Mesenchymal stem cell (in vitro differentiated cells and primary cell): Measurements from ENCODE around the gene CCDC191.

Source experiments
- DNase-seq: peaks from one replicate; pipeline ENCODE4 v3.0.0-alpha.2; 2013
- H2AFZ ChIP-seq: one replicate; pipeline ENCODE4 v1.6.1; 2013; ENCODE audit warnings: low read depth, mild to moderate bottlenecking, control low read depth, inconsistent platforms, low read length, moderate library complexity
- H2AK5ac ChIP-seq: 2 replicates; pipeline ENCODE4 v1.6.1; 2013; ENCODE audit warnings: low read length, moderate library complexity, mild to moderate bottlenecking, inconsistent platforms; ENCODE audit not compliant: severe bottlenecking
- H2BK120ac ChIP-seq: one replicate; pipeline ENCODE4 v1.6.1; 2013; ENCODE audit warnings: low read depth, mild to moderate bottlenecking, inconsistent platforms, low read length, moderate library complexity
- H2BK12ac ChIP-seq, 2 experiments: one replicate each; pipeline ENCODE4 v1.6.1; 2013; ENCODE audit warnings: inconsistent platforms in 2 of 2, low read length in 2 of 2, mild to moderate bottlenecking in 2 of 2, moderate library complexity in 2 of 2, control low read depth in 1 of 2
- H2BK15ac ChIP-seq: one replicate; pipeline ENCODE4 v1.6.1; 2013; ENCODE audit warnings: mild to moderate bottlenecking, low read depth, inconsistent platforms; ENCODE audit not compliant: poor library complexity, severe bottlenecking
- H2BK5ac ChIP-seq: 2 replicates; pipeline ENCODE4 v1.6.1; 2013; ENCODE audit warnings: low read depth, mild to moderate bottlenecking, low read length, control low read depth, inconsistent platforms; ENCODE audit not compliant: poor library complexity, severe bottlenecking
- H3K14ac ChIP-seq, 2 experiments: one replicate each; pipeline ENCODE4 v1.6.1; 2013; ENCODE audit warnings: inconsistent platforms in 2 of 2, low read length in 2 of 2, control low read depth in 1 of 2, mild to moderate bottlenecking in 1 of 2, moderate library complexity in 1 of 2
- H3K18ac ChIP-seq, 2 experiments: one replicate each; pipeline ENCODE4 v1.6.1; 2013; ENCODE audit warnings: inconsistent platforms in 2 of 2, low read length in 2 of 2, control low read depth in 1 of 2, low read depth in 1 of 2, mild to moderate bottlenecking in 1 of 2
- H3K23ac ChIP-seq, 2 experiments: one replicate each; pipeline ENCODE4 v1.6.1; 2013; ENCODE audit warnings: inconsistent platforms in 2 of 2, low read length in 2 of 2, mild to moderate bottlenecking in 2 of 2, moderate library complexity in 2 of 2, control low read depth in 1 of 2
- H3K27ac ChIP-seq: 2 replicates; pipeline ENCODE4 v1.5.1; 2013; ENCODE audit warnings: mild to moderate bottlenecking, moderate library complexity, low read length, control low read depth, inconsistent platforms; ENCODE audit not compliant: poor library complexity, severe bottlenecking
- H3K27me3 ChIP-seq, 2 experiments: 2 replicates each; pipeline versions ENCODE4 v1.6.1 to v1.7.0; 2013; ENCODE audit warnings: low read length in 2 of 2, mild to moderate bottlenecking in 2 of 2, moderate library complexity in 2 of 2, control low read depth in 1 of 2, inconsistent platforms in 1 of 2; ENCODE audit not compliant: control insufficient read depth in 1 of 2, insufficient read depth in 1 of 2
- H3K36me3 ChIP-seq, 2 experiments: 2 replicates each; pipeline versions ENCODE4 v1.6.1 to v1.7.0; 2013; ENCODE audit warnings: low read length in 2 of 2, control low read depth in 1 of 2, inconsistent platforms in 1 of 2, low read depth in 1 of 2, mild to moderate bottlenecking in 1 of 2; ENCODE audit not compliant: insufficient read depth in 2 of 2, control insufficient read depth in 1 of 2
- H3K4ac ChIP-seq, 2 experiments: one replicate each; pipeline ENCODE4 v1.6.1; 2013; ENCODE audit warnings: inconsistent platforms in 2 of 2, low read length in 2 of 2, mild to moderate bottlenecking in 2 of 2, moderate library complexity in 2 of 2, control low read depth in 1 of 2, low read depth in 1 of 2
- H3K4me1 ChIP-seq: 2 replicates; pipeline ENCODE4 v1.6.1; 2013; ENCODE audit warnings: low read depth, low read length, control low read depth; ENCODE audit not compliant: control insufficient read depth, insufficient read depth
- H3K4me2 ChIP-seq: 2 replicates; pipeline ENCODE4 v1.6.1; 2013; ENCODE audit warnings: low read length, mild to moderate bottlenecking, inconsistent platforms; ENCODE audit not compliant: poor library complexity, severe bottlenecking
- H3K4me3 ChIP-seq, 2 experiments: 2 replicates each; pipeline versions ENCODE4 v1.5.1 to v1.7.0; 2013; ENCODE audit warnings: low read length in 2 of 2, mild to moderate bottlenecking in 2 of 2, control low read depth in 1 of 2, low read depth in 1 of 2; ENCODE audit not compliant: insufficient read depth in 1 of 2
- H3K79me1 ChIP-seq: replicated peaks from 2 replicates; pipeline ENCODE4 v1.6.1; 2013; ENCODE audit warnings: mild to moderate bottlenecking, control low read depth, low read length, inconsistent platforms; ENCODE audit not compliant: poor library complexity, severe bottlenecking
- H3K9ac ChIP-seq: 2 replicates; pipeline ENCODE4 v1.7.0; 2013; ENCODE audit warnings: mild to moderate bottlenecking, low read length, moderate library complexity
- H3K9me3 ChIP-seq: 2 replicates; pipeline ENCODE4 v1.7.0; 2013; ENCODE audit warnings: mild to moderate bottlenecking, low read length; ENCODE audit not compliant: control insufficient read depth
- H4K8ac ChIP-seq: one replicate; pipeline ENCODE4 v1.6.1; 2013; ENCODE audit warnings: inconsistent platforms, mild to moderate bottlenecking, low read length, moderate library complexity
- H4K91ac ChIP-seq: one replicate; pipeline ENCODE4 v1.6.1; 2013; ENCODE audit warnings: mild to moderate bottlenecking, low read length, inconsistent platforms
- WGBS: methylation state at CpG from one replicate; pipeline ENCODE4 v1.1.7; 2013; ENCODE audit warnings: mixed read lengths; 5-methylcytosine and 5-hydroxymethylcytosine counted together

CCDC191 gene

DNA sequence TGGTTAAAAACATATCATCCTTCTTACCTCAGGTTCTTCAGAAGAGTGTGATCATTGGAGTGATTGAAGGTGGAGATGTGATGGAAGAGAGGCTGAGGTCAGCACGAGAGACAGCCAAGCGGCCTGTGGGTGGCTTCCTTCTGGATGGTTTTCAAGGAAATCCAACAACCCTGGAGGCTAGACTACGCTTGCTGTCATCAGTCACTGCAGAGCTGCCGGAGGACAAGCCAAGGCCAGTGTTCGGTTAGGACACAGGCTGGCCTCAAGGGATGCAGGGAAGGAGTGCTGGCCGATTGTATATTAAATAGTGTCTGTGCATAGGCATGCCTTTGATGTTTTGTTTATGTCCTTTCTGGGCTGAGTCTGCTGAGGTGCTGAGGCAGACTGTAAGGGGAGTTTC, 20.4 kb upstream of the CCDC191 start:
- no peak overlapping the region for H3K23ac ChIP-seq
- no peaks in the 10 kb centered on the region for H3K27me3 ChIP-seq
- H3K9ac ChIP-seq = no peak overlapping the region
- no peak for DNase-seq
- H2AFZ ChIP-seq = no peak overlapping the region
- H3K18ac ChIP-seq = no peak overlapping the region
- no peaks in the 10 kb centered on the region for H3K9me3 ChIP-seq
- no peak overlapping the region for H4K91ac ChIP-seq
- H4K8ac ChIP-seq = no peak overlapping the region
- no peak overlapping the region for H2BK5ac ChIP-seq
- peaks cover 16% of the 10 kb centered on the region for H3K79me1 ChIP-seq
- no peak overlapping the region for H3K14ac ChIP-seq
- no peak overlapping the region for H3K4me2 ChIP-seq
- H3K27ac ChIP-seq = no peak overlapping the region
- H2AK5ac ChIP-seq = no peak overlapping the region
- no peak overlapping the region for H3K4me3 ChIP-seq
- peaks cover 22 to 93% of the 10 kb centered on the region in 2 experiments for H3K36me3 ChIP-seq
- WGBS = 94% methylated on average over 6 of the region's 6 CpGs
- no peak overlapping the region for H3K4ac ChIP-seq
- peaks cover 2% of the 10 kb centered on the region for H3K4me1 ChIP-seq
- H2BK12ac ChIP-seq = no peak overlapping the region
- H2BK15ac ChIP-seq = no peak overlapping the region
- no peak overlapping the region for H2BK120ac ChIP-seq

DNA sequence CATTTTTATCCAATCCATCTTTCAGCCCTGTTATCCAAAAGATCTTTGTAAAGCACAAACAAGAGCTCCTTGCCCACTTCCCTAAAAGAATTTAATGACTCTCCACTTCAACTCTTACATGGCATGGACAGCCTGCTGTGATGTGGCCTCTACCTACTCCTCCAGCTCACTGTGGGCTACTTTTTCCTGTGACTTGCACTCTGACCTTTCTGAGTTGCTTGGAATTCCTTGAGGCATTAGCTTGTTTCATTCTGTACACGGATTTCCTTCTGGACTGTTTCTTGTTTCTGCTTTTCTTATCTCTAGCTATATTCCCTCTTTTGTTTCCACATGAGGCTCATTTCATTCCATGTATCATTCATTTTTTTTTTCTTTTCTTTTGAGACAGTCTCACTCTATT, 15.5 kb upstream of the CCDC191 start:
- no peaks in the 10 kb centered on the region for H3K9me3 ChIP-seq
- H3K4ac ChIP-seq = no peak overlapping the region
- H3K18ac ChIP-seq = no peak overlapping the region
- no peak overlapping the region for H2BK15ac ChIP-seq
- H3K79me1 ChIP-seq = peaks cover 22% of the 10 kb centered on the region
- no peak overlapping the region for H3K14ac ChIP-seq
- no peak overlapping the region for H2AK5ac ChIP-seq
- no peak overlapping the region for H2BK120ac ChIP-seq
- H3K4me3 ChIP-seq = no peak overlapping the region
- DNase-seq = no peak
- no peak overlapping the region for H3K9ac ChIP-seq
- no peak overlapping the region for H4K8ac ChIP-seq
- 72% methylated on average over 1 of the region's 1 CpG for WGBS
- no peak overlapping the region for H3K27ac ChIP-seq
- peaks cover 2% of the 10 kb centered on the region for H3K4me1 ChIP-seq
- H2BK5ac ChIP-seq = no peak overlapping the region
- peaks cover 23 to 89% of the 10 kb centered on the region in 2 experiments for H3K36me3 ChIP-seq
- no peak overlapping the region for H2AFZ ChIP-seq
- no peak overlapping the region for H4K91ac ChIP-seq
- H3K4me2 ChIP-seq = no peak overlapping the region
- no peaks in the 10 kb centered on the region for H3K27me3 ChIP-seq
- no peak overlapping the region for H3K23ac ChIP-seq
- no peak overlapping the region for H2BK12ac ChIP-seq

DNA sequence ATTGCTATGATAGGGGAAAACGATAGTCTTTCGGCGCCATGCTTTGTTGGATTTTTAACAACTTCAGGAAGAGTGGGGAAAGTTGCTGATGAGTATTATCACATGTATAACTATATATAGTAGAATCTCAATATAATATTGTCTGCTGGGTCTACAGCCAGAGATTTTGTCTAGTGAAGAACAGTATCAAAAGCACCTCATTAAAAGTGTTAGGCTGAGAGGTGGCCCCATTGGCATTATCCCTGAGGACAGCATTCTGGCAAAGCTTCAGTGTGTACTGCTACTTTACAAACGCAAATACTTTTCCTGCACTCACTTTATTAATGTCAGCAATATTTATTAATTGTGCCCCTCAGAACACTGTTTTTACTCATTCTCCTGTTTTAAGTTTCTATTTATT, 12.0 kb upstream of the CCDC191 start:
- H3K23ac ChIP-seq = no peak overlapping the region
- no peak overlapping the region for H4K8ac ChIP-seq
- H3K14ac ChIP-seq = no peak overlapping the region
- no peak overlapping the region for H3K27ac ChIP-seq
- no peak overlapping the region for H2BK120ac ChIP-seq
- H3K4me1 ChIP-seq = peaks cover 3% of the 10 kb centered on the region
- H3K4ac ChIP-seq = no peak overlapping the region
- H3K18ac ChIP-seq = no peak overlapping the region
- no peaks in the 10 kb centered on the region for H3K9me3 ChIP-seq
- H3K4me2 ChIP-seq = no peak overlapping the region
- peaks cover 11 to 67% of the 10 kb centered on the region in 2 experiments for H3K36me3 ChIP-seq
- no peaks in the 10 kb centered on the region for H3K27me3 ChIP-seq
- H2BK15ac ChIP-seq = no peak overlapping the region
- no peak overlapping the region for H2BK12ac ChIP-seq
- H3K79me1 ChIP-seq = peaks cover 23% of the 10 kb centered on the region
- no peak overlapping the region for H2BK5ac ChIP-seq
- no peak overlapping the region for H3K9ac ChIP-seq
- no peak overlapping the region for H2AFZ ChIP-seq
- no peak overlapping the region for H4K91ac ChIP-seq
- H3K4me3 ChIP-seq = no peak overlapping the region
- no peak overlapping the region for H2AK5ac ChIP-seq
- no peak for DNase-seq
- no CpG with 5 or more reads among the region's 4 CpGs for WGBS

DNA sequence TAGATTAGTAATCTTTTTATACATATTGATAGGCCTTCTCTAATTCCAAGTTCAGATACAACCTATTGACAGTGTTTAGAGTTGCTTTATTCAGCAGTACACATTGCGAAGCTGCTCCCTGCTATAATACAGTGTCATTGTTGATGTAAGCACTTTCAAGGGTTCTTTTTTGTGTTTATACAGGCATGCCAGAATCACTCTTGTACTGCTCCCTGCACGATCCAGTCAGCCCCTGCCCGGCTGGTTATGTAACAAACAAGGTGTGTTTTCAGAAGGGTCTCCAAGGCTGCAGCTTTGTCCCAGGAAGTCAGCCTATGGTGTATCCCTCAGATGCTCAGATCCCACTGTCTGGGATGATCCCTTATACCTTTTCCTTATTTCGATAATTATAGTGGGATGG, 11.5 kb upstream of the CCDC191 start:
- Histone ChIP-seq H3K9ac (no peak overlapping the region), H3K23ac (no peak overlapping the region), H2AK5ac (no peak overlapping the region), H3K4me1 (peaks cover 3% of the 10 kb centered on the region), H2BK15ac (no peak overlapping the region), H3K36me3 (peaks cover 9 to 61% of the 10 kb centered on the region in 2 experiments), H2BK5ac (no peak overlapping the region), H3K79me1 (peaks cover 22% of the 10 kb centered on the region), H3K9me3 (no peaks in the 10 kb centered on the region), H2AFZ (no peak overlapping the region), H4K91ac (no peak overlapping the region), H3K4me3 (no peak overlapping the region), H3K14ac (no peak overlapping the region), H4K8ac (no peak overlapping the region), H3K4me2 (no peak overlapping the region), H3K27me3 (no peaks in the 10 kb centered on the region), H3K27ac (no peak overlapping the region), H3K18ac (no peak overlapping the region), H2BK120ac (no peak overlapping the region), H3K4ac (no peak overlapping the region), H2BK12ac (no peak overlapping the region)
- DNase-seq = no peak
- 92% methylated on average over 4 of the region's 4 CpGs for WGBS
